NCI-H128 (cell line): ENCODE data around the gene RGS5.
A peak's percentile ranks its signal among the peaks of the same experiment; 100 is the strongest.

Source experiments
- DNase-seq: peaks from one replicate; lab custom pipeline; 2025; ENCODE audit not compliant: unreplicated experiment; lab: John Stamatoyannopoulos, UW

The RGS5 gene

GRCh38 chr1:163186862-163187261 is 15.9 kb downstream of the RGS5 start:
- DNase-seq, result no peak

GRCh38 chr1:163182330-163182949 is 20.3 kb downstream of the RGS5 start:
- DNase-seq, result no peak

GRCh38 chr1:163178628-163179027 is 24.1 kb downstream of the RGS5 start:
- no peak for DNase-seq

- DNase-seq, result no peak
Observed at GRCh38 chr1:163176797-163177196, 25.9 kb downstream of the RGS5 start.

GRCh38 chr1:163174524-163175437 is 27.9 kb downstream of the RGS5 start:
- peak; percentile 46 for DNase-seq

- no peak for DNase-seq
Observed at GRCh38 chr1:163173121-163173520, 29.6 kb downstream of the RGS5 start.

GRCh38 chr1:163172596-163172995 is 30.1 kb downstream of the RGS5 start:
- no peak for DNase-seq

GRCh38 chr1:163171826-163172225 is 30.9 kb downstream of the RGS5 start:
- no peak for DNase-seq

GRCh38 chr1:163170975-163171676 is 31.6 kb downstream of the RGS5 start:
- no peak for DNase-seq

- DNase-seq, result no peak
Observed at GRCh38 chr1:163170331-163170730, 32.4 kb downstream of the RGS5 start.

- DNase-seq, result no peak
Observed at GRCh38 chr1:163169553-163169952, 33.2 kb downstream of the RGS5 start.

GRCh38 chr1:163168053-163168452 is 34.7 kb downstream of the RGS5 start:
- no peak for DNase-seq

- no peak for DNase-seq
Observed at GRCh38 chr1:163166886-163167555, 35.7 kb downstream of the RGS5 start.

GRCh38 chr1:163165119-163165518 is 37.6 kb downstream of the RGS5 start:
- DNase-seq, result no peak

GRCh38 chr1:163163881-163164582 is 38.7 kb downstream of the RGS5 start:
- DNase-seq, result no peak

GRCh38 chr1:163163163-163163562 is 39.6 kb downstream of the RGS5 start:
- DNase-seq, result no peak

GRCh38 chr1:163162381-163162914 is 40.3 kb downstream of the RGS5 start:
- no peak for DNase-seq

- DNase-seq, result no peak
Observed at GRCh38 chr1:163161841-163162240, 40.9 kb downstream of the RGS5 start.

- no peak for DNase-seq
Observed at GRCh38 chr1:163161337-163161736, 41.4 kb downstream of the RGS5 start.

GRCh38 chr1:163155606-163156005 is 47.1 kb downstream of the RGS5 start:
- DNase-seq, result no peak
